PFSK-1 (cell line): Measurements from ENCODE around the gene IL36RN.

ENCODE experiments used
- FOXP2 ChIP-seq: optimal IDR thresholded peaks from 2 replicates; pipeline ENCODE3; 2011; ENCODE audit warnings: borderline replicate concordance, control low read depth, inconsistent platforms; ENCODE audit not compliant: insufficient read depth; ENCODE audit errors: extremely low read length, extremely low read depth
- POLR2AphosphoS5 ChIP-seq: IDR thresholded peaks from 2 replicates; pipeline ENCODE4 v1.6.1; 2012; ENCODE audit warnings: low read depth, mild to moderate bottlenecking, control low read depth, low read length, moderate library complexity
- SIN3A ChIP-seq: IDR thresholded peaks from 2 replicates; pipeline ENCODE4 v1.6.1; 2012; ENCODE audit warnings: mild to moderate bottlenecking, low read length, moderate library complexity, borderline replicate concordance; ENCODE audit not compliant: insufficient read depth
- TAF1 ChIP-seq: IDR thresholded peaks from 2 replicates; pipeline ENCODE4 v1.6.1; 2012; ENCODE audit warnings: low read length, control low read depth, borderline replicate concordance; ENCODE audit not compliant: insufficient read depth
- TF ChIP-seq, protein P1 (sequence below), 2 experiments: IDR thresholded peaks; 2 replicates each; pipeline versions ENCODE4 v1.6.1 to v1.8.0; 2011 to 2012; ENCODE audit warnings: low read depth in 2 of 2, low read length in 2 of 2, control low read depth in 1 of 2, inconsistent platforms in 1 of 2, mild to moderate bottlenecking in 1 of 2, moderate library complexity in 1 of 2; ENCODE audit not compliant: insufficient read depth in 1 of 2

The IL36RN gene

DNA sequence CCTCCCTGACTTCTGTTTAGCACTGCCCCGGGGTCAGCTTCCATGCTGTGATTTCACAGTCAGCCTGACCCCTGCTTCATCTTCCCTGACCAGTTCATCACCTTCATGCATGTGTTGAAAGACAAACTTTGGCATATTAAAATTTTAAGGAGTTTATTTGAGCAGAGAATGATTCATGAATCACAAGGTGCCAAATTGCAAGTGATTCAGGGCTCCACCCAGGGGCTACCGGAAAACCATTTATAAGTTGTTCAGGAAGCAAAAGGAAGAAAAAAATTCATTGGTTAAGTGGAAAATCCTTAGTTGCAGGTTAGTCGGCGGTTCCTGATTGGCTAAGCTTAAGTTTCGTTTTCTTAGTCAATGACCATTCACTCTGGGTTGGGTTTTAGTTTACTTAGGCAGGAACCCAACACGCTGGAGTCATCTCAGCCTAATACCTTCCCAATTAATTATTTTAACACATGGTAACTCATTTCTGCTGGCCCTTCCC, 19.4 kb downstream of the IL36RN start:
- TF ChIP-seq, protein P1, sequence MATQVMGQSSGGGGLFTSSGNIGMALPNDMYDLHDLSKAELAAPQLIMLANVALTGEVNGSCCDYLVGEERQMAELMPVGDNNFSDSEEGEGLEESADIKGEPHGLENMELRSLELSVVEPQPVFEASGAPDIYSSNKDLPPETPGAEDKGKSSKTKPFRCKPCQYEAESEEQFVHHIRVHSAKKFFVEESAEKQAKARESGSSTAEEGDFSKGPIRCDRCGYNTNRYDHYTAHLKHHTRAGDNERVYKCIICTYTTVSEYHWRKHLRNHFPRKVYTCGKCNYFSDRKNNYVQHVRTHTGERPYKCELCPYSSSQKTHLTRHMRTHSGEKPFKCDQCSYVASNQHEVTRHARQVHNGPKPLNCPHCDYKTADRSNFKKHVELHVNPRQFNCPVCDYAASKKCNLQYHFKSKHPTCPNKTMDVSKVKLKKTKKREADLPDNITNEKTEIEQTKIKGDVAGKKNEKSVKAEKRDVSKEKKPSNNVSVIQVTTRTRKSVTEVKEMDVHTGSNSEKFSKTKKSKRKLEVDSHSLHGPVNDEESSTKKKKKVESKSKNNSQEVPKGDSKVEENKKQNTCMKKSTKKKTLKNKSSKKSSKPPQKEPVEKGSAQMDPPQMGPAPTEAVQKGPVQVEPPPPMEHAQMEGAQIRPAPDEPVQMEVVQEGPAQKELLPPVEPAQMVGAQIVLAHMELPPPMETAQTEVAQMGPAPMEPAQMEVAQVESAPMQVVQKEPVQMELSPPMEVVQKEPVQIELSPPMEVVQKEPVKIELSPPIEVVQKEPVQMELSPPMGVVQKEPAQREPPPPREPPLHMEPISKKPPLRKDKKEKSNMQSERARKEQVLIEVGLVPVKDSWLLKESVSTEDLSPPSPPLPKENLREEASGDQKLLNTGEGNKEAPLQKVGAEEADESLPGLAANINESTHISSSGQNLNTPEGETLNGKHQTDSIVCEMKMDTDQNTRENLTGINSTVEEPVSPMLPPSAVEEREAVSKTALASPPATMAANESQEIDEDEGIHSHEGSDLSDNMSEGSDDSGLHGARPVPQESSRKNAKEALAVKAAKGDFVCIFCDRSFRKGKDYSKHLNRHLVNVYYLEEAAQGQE (IDR thresholded peaks at IDR 0.05; ENCODE audit: insufficient read depth in 1 of 2, low read depth in 2 of 2, low read length in 2 of 2), result no peak
- TF ChIP-seq FOXP2 (no peak), POLR2AphosphoS5 (no peak), TAF1 (no peak), SIN3A (no peak)

DNA sequence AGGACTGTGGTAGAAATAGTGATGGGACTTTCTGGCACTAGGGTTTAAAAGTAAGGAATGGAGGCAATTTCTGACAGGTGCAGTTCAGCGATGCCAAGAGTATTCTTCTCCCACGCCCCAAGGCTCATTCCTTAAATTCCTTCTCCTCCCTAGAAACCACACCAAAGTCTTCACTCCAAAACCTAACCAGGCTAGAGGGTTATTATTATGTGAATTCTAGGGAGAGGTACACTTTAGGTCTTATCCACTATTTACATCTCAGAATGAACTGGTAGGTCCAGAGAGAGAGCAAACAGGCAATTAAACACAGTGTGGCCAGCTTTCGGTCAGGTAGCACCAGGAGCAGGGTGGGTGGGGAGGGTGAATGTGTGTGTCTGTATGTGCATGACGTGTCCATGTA, 20.1 kb downstream of the IL36RN start:
- TF ChIP-seq, protein P1 (IDR thresholded peaks at IDR 0.05; ENCODE audit: insufficient read depth in 1 of 2, low read depth in 2 of 2, low read length in 2 of 2), result no peak
- no peak for TF ChIP-seq FOXP2
- no peak for TF ChIP-seq POLR2AphosphoS5
- no peak for TF ChIP-seq TAF1
- no peak for TF ChIP-seq SIN3A

DNA sequence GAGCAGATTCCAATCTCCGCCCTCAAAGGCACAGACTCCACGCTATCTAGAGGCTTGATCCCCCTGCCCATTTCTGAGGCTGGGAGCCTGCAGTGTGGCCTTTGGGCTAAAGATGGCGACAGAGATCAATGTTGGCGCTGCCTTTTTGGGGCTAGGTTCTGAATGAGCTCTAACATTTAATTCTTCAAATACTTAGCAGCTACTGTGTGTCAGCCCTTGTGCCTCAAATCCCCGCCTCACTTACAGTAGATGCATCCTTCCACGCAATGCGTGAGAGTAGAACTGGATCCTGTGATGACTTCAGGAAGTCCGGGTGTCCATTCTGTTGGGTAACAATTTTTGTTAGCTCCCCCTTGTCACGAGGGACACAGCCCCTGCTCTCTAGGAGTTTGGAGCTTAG, 21.1 kb downstream of the IL36RN start:
- TF ChIP-seq FOXP2 (no peak), POLR2AphosphoS5 (no peak), TAF1 (no peak), SIN3A (no peak)
- TF ChIP-seq, protein P1 (IDR thresholded peaks at IDR 0.05; ENCODE audit: insufficient read depth in 1 of 2, low read depth in 2 of 2, low read length in 2 of 2), result no peak

DNA sequence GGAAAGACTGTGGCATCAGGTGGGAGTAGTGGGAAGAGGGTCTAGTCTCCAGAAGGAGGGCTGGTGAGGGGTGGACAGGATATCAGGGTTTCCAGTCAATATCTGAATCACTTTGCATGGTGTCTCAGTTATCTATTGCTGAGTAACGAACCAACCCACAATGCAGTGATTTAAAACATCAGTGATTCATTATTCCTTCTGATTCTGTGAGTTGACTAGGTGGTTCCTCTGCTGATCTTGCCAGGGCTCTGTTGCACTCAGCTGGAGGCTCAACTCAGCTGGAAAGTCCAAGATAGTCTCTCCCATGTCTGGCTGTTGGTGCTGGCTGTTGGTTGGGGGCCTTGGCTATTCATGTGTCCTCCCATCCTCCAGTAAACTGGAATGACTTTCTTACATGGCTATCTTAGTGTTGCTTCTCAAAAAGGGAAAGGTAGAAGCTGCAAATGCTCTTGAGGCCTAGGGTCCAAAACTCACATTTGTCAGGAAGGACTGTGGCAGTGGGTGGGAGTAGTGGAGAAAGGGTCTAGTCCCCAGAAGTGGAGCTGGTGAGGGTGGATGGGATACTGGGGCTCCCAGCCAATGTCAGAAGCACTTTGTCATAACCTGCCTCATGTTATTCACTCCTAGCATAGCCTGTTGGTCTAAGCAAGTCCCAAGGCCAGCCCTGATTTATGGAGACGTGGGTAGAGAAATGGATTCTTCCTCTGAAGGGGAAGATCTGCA, 22.7 kb downstream of the IL36RN start:
- TF ChIP-seq SIN3A (no peak), TAF1 (no peak)

DNA sequence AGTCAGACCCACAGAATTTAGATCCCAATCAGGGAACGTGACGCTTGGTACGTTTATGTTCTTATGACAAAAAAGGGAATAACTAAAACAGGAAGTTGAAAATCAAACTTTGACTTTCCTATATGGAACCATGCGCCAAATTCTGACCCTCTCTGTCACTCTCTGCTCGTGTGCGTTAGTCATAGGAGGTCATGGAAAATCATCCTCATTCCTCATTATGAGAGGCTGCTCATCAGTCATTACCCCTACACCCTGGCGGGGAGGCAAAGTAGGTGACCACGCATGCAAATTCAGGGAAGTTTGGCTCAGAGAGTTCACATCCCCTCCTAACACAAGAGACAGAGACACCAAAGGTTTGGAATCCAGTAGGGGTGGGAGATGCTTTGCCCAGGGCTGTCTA, 24.3 kb downstream of the IL36RN start:
- no peak for TF ChIP-seq POLR2AphosphoS5
- TF ChIP-seq SIN3A, result no peak
- TF ChIP-seq FOXP2, result no peak
- TF ChIP-seq, protein P1 (IDR thresholded peaks at IDR 0.05; ENCODE audit: insufficient read depth in 1 of 2, low read depth in 2 of 2, low read length in 2 of 2), result no peak
- TF ChIP-seq TAF1, result no peak
